Stimulated activated CD4-positive, alpha-beta T cell treated with anti-CD3 and anti-CD28 coated beads, Interleukin-12 subunit alpha, Interleukin-12 subunit beta, amount 100 ng/mL, for 4 hours (primary cell): ENCODE measurements around the gene METTL18.
A peak's percentile ranks its signal among the peaks of the same experiment; 100 is the strongest.
"Not testable (repeated sequence)": the region's sequence is repeated elsewhere in the genome, so short reads cannot be mapped to it uniquely, and the experiment has no call there.

Experiments used
- DNase-seq: peaks from one replicate; pipeline ENCODE4 v3.0.0-alpha.2; 2020

Gene METTL18

GRCh38 chr1:169794530-169795416, at the start of gene METTL18:
TSS of gene METTL18 (minus strand) at chr1:169794907. CDS start at chr1:169793695, 1,212 bp downstream.
- peak; percentile 83 for DNase-seq

GRCh38 chr1:169838942-169839341, 44.2 kb upstream of the METTL18 start:
- no peak for DNase-seq

DNA sequence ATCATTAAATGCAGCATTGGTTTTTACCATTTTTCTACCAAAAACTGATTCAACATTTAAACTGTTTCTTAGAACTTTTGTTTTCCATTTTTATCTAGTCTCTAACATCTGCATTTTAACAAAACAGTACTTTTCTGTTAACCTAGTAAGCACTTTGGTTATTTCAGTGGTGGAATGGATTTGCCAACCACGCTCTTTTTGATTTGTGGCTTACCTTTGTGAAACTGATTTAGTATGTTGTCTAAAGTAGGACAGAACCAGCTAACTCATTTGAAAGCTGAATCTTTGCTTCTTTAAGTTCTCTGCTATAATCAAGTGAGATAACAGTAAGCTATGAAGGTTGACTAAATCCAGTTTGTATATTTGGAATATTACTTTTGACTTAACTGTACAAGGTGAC, 41.5 kb upstream of the METTL18 start:
- DNase-seq = no peak

DNA sequence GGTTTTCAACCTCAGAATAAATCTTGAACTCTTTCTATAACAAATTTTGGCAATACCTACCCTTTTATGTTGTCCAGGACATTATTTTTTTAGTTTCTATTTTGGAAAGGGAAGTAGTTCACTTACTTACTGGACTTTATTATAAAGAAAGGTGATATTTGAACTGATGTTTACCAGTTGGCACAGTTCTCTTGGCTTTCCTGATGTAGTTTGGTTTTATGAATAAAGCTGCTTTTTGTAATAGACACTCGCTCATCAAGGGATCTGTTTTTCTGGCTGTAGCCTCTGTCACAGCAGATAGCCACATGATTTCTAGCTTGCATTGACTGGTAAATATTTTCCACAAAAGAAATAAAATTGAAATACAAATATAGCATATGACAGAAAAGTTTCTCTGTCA, 40.9 kb upstream of the METTL18 start:
- DNase-seq = no peak

- DNase-seq = no peak
Measured at GRCh38 chr1:169834869-169835268, 40.2 kb upstream of the METTL18 start.

GRCh38 chr1:169833179-169833901, 38.6 kb upstream of the METTL18 start:
- no peak for DNase-seq

GRCh38 chr1:169829671-169830070, 35.0 kb upstream of the METTL18 start:
- DNase-seq = no peak

DNA sequence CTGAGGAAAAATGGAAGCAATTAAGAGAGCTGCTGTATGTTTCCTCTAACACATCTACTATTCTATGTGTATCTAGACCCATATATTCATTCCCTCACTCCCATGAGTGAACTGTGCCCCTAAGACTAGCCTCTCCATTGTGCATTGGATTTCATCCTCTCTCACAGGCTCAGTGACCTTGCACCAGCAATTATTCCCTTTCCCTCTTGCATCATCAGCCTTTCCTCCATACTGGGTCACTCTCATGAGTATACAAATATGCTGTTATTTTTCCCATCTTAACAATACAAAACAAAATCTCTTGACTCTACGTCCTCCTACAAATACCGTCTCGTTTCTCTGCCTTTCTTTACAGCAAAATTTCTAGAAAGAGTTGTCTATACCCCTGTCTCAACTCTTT, 29.4 kb upstream of the METTL18 start:
- no peak for DNase-seq

GRCh38 chr1:169821500-169821899, 26.8 kb upstream of the METTL18 start:
- no peak for DNase-seq

DNA sequence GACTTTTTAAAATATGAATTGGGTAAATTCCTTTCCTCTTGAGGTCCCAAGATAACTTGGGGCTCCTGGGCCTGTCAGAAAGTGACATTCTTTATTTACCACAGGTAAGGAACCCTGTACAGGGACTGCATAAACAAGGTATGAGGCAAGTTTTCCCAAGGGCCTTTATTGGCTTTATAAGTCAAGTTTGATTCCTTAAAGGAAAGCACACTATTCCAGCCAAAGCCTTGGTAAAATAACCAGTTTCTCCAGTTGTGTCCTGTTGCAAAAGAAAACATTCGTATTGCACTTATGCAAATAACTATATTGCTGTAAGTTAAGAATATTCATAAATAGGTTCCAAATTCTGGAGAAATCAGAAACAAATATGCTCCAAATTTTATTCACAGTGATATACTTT, 21.9 kb upstream of the METTL18 start:
- DNase-seq = no peak

DNA sequence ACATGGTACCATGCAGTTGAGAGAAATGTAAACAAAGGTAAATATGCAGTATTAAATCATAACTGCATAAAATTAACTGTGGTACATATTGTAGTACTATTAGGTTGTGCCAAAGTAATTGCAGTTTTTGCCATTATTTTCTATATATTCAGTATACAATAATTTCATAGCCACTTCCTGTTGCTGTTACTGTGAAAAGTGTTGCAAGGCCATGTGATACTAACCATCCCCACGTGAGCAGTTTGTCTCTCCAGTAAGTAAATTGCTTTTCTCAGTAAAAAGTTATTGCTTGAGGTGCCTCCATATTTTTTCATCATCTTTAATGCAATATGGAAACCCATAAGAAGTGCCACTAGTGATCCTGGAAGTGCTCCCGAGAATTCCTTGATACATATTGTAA, 19.6 kb upstream of the METTL18 start:
- DNase-seq = no peak

GRCh38 chr1:169812131-169812530, 17.4 kb upstream of the METTL18 start:
- DNase-seq = no peak

- not testable (repeated sequence) for DNase-seq
Measured at GRCh38 chr1:169811418-169812035, 16.8 kb upstream of the METTL18 start.

- DNase-seq = peak; percentile 15
Measured at GRCh38 chr1:169809370-169810095, 14.8 kb upstream of the METTL18 start.

DNA sequence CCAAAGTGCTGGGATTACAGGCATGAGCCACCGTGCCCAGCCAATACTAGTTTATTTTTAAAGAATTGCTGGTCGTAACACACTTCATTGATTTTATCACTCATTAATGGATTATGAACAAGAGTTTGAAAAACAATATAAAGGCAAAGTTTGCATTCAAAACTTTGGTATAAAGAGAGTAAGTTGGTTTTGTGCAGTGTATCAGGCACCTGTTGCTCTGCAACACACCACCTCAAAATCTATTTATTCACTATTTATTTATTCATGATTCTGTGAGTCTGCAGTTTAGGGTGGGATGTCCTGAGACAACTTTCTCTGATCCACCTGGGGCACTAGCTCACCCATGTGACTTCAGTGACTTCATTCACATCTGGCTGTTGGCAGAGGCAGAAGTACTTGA, 10.2 kb upstream of the METTL18 start:
- no peak for DNase-seq

- DNase-seq = no peak
Measured at GRCh38 chr1:169802888-169803287, 8.2 kb upstream of the METTL18 start.

DNA sequence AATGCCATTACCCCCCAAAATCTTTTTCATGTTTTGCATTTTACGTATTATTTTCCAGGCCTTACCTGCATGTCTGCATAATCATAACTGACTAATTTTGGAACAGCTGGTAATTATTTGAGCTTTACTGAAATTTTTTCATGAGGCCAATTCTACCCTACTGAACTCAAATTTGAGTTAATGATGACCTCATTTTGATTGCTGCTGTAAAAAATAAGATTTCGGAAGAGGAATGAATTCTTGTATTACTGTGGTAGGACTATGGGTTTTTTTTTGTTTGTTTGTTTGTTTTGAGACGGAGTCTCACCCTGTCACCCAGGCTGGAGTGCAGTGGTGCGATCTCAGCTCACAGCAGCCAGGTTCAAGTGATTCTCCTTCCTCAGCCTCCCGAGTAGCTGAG, 2.6 kb upstream of the METTL18 start:
- no peak for DNase-seq

DNA sequence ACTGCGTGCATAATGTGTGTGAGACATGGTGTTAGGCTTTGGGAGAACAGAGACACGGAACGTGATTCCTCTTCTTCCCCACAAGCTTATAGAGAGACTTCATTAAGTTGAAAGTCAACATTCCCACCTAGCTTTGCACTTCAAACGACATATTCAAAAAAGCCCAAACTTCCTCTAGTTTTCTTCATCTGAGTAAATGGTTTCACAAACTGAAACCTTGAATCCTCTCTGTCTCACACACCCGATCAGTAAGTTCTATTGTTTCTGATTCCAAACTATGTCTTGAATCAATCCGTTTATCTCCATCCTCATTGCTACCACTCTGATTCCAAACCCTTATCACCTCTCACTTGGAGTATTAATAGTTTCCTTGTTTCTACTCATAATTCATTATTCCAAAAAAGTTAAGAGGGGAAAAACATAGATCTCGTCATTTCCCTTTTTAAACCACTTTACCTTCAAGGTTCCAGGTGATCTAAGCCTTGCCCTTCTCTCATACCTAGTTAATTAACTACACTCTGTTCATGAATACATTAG, 1.6 kb upstream of the METTL18 start:
- DNase-seq = no peak

- no peak for DNase-seq
Measured at GRCh38 chr1:169795687-169796086, 980 bp upstream of the METTL18 start.

DNA sequence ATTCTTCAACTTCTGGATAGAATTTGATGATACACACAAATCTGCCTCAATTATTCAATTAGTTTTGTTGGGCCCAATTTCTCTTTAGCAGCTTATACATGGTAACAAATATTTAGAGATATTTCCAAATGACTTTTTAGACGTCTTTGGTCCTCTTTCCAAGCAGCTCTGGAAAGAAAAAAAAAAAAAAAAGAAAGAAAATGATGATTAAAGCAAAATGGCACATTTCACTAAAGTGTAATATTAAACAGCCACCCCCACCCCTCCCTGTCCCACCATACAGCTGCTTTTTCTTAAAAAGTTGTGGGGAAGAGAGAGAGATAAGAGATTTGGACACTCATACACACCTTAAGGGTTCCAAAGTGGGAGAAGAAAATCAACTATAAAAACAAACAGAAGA, 977 bp downstream of the METTL18 start:
- no peak for DNase-seq

DNA sequence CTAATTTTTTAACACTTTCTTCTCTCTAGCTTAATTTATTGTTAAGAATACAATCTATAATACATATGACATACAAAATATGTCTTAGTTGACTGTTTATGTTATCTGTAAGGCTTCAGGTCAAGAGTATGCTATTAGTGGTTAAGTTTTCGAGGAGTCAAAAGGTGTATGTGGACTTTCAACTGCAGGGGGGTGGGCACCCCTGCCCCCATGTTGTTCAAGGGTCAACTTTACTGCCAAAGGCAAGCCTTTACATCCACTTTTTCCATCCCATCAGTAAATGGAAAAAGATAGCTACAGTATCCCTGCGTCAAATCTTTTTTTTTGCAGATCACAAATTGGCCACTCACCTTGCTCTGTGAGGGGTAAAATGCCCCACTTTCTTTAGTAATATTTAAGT, 6.3 kb downstream of the METTL18 start:
- no peak for DNase-seq

DNA sequence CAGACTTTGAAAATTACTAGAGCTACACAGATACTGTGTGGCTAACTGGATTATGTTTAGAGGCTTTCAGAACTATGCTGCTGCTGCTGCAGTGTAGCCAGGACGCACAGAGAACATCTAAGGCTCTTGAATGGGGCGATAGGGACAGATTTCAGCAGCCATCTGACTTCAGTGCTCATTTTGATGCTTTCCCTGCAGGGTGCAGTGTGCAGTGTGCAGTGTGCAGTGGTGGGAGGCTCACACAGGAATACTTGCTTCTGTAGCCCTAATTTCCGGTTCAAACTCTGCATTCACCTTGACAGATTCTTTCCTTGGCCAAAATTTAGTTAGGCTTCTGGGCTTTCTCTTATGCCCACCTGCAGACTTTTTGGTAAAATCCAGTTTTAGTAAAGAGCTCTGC, 7.7 kb downstream of the METTL18 start:
- DNase-seq = no peak

GRCh38 chr1:169785267-169785666, 9.4 kb downstream of the METTL18 start:
- DNase-seq = no peak
